Mammary microvascular endothelial cell (primary cell): Measurements from ENCODE around the gene CD3E. TPM values are rescaled to one million over a fixed set of nuclear protein-coding genes. Genes with fewer than 3 reads are reported as not detected.

Experiments used
- total RNA-seq: library from RNA; depleted of rRNA; stranded (reverse); fragments of >200 nt; gene quantifications from 2 replicates; pipeline ENCODE4 v1.2.3, GENCODE V29; 2015

CD3E gene
- not detected in 2 replicates for total RNA-seq

DNA sequence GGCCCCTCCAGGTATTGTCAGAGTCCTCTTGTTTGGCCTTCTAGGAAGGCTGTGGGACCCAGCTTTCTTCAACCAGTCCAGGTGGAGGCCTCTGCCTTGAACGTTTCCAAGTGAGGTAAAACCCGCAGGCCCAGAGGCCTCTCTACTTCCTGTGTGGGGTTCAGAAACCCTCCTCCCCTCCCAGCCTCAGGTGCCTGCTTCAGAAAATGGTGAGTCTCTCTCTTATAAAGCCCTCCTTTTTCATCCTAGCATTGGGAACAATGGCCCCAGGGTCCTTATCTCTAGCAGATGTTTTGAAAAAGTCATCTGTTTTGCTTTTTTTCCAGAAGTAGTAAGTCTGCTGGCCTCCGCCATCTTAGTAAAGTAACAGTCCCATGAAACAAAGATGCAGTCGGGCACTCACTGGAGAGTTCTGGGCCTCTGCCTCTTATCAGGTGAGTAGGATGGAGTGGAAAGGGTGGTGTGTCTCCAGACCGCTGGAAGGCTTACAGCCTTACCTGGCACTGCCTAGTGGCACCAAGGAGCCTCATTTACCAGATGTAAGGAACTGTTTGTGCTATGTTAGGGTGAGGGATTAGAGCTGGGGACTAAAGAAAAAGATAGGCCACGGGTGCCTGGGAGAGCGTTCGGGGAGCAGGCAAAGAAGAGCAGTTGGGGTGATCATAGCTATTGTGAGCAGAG is at the start of gene CD3E:
CD3E (plus strand) TSS at position 163 of the 681 bp plus-strand sequence; CDS start at position 386, 223 bp downstream.

DNA sequence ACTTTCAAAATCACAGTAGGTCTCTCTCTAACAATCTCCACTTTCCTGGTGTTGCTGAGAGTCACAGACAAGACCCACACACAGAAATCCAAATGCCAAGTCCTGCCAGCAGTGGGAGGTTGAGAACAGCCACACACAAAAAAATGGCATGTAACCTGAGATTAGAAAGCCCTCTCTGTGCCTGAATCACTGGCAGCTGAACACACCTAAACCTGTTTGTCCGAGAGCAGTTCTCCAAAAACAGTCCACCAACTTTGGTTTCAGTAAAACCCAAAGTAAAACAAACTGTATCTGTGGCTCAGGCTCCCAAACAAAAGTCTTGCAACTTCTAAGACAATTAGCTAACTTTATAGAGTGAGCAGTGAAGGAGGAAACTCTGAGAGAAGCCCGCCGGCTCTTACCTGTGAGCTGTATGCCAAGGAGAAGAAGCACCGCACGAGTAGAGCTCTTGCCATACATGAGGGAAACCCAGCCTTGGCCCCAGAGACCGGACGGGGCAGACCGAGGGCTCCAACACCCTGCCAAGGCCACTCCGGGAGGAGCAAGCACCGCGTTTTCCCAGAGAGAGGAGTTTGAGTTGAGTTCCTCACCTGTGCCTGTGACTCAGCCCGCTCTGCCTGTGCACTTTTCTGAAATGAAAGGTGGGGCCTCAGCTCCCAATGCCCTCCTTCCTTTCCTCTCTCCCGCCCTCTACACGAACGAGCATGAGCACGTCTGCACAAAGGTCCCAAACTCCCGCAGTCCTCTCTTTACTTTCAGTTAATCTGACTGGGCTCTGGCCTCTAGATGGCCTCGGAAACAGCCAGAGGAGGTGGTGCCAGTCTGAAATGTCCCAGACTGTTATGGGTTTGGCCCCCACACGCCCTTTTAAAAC is 40.6 kb upstream of the CD3E start, which contains the start of gene MPZL2:
MPZL2 (minus strand) TSS at position 603 of the 874 bp plus-strand sequence; CDS start at position 459, 144 bp downstream.

GRCh38 chr11:118342503-118343161 is 38.1 kb downstream of the CD3E start, which contains the start of gene CD3D:
Gene CD3D (minus strand): TSS chr11:118342705. CDS start chr11:118342607, 98 bp downstream.

DNA sequence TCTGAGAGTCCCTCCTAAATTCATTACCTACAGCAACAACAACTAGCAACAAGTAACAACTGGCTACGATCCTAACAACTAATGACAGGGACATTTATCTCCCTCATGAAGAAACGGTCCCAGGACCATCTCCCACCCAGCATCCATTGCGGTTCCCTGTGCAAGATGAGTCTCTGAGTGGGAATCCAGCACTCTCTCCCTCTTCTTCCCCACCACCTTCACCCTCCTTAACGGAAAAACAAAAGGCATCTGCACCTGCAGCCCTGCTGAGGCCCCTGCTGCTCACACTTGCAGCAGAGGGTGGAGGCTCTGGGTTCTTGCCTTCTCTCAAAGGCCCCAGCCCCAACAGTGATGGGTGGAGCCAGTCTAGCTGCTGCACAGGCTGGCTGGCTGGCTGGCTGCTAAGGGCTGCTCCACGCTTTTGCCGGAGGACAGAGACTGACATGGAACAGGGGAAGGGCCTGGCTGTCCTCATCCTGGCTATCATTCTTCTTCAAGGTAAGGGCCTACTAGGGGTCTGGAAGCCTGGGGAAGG is 39.5 kb downstream of the CD3E start, which contains the start of gene CD3G:
CD3G (plus strand) TSS at position 364 of the 535 bp plus-strand sequence; CDS start at position 444, 80 bp downstream.

GRCh38 chr11:118359295-118359958 is 54.9 kb downstream of the CD3E start, which contains the start of gene UBE4A:
Gene UBE4A (plus strand): TSS chr11:118359600. CDS start chr11:118365081, 5,481 bp downstream.

Other genes with a start within 250 kb of the CD3E start
- not detected in 2 replicates for gene TMPRSS4, start 227.7 kb upstream of the CD3E start, total RNA-seq
- not detected in 2 replicates for gene SMIM35, start 217.8 kb upstream of the CD3E start, total RNA-seq
- gene SCN4B, start 151.9 kb upstream of the CD3E start, total RNA-seq = not detected in 2 replicates
- not detected in 2 replicates for gene SCN2B, start 128.1 kb upstream of the CD3E start, total RNA-seq
- gene JAML, start 79.7 kb upstream of the CD3E start, total RNA-seq = not detected in 2 replicates
- gene MPZL3, start 52.4 kb upstream of the CD3E start, total RNA-seq = 7.3 and 8.4 TPM in 2 replicates
- 129 and 135 TPM in 2 replicates for gene MPZL2, start 40.4 kb upstream of the CD3E start, total RNA-seq
- not detected in 2 replicates for gene CD3D, start 38.0 kb downstream of the CD3E start, total RNA-seq
- gene CD3G, start 39.6 kb downstream of the CD3E start, total RNA-seq = not detected in 2 replicates
- 38.5 and 40.2 TPM in 2 replicates for gene UBE4A, start 54.9 kb downstream of the CD3E start, total RNA-seq
- gene ATP5MG, start 96.9 kb downstream of the CD3E start, total RNA-seq = 56.3 and 64.4 TPM in 2 replicates
- 18.0 and 22.1 TPM in 2 replicates for gene KMT2A, start 131.8 kb downstream of the CD3E start, total RNA-seq
- 0.39 TPM in 1 of 2 replicates, not detected in the other for gene TTC36, start 222.7 kb downstream of the CD3E start, total RNA-seq
- 8.8 and 9.9 TPM in 2 replicates for gene TMEM25, start 226.5 kb downstream of the CD3E start, total RNA-seq